NCI-H1417 (cell line): ENCODE measurements around the gene CGGBP1.
A peak's percentile ranks its signal among the peaks of the same experiment; 100 is the strongest.
"Not testable (repeated sequence)": the region's sequence is repeated elsewhere in the genome, so short reads cannot be mapped to it uniquely, and the experiment has no call there.

ENCODE experiments used
- DNase-seq, 3 experiments: peaks; one replicate each; lab custom pipeline; 2025; lab: John Stamatoyannopoulos, UW

The CGGBP1 gene

DNA sequence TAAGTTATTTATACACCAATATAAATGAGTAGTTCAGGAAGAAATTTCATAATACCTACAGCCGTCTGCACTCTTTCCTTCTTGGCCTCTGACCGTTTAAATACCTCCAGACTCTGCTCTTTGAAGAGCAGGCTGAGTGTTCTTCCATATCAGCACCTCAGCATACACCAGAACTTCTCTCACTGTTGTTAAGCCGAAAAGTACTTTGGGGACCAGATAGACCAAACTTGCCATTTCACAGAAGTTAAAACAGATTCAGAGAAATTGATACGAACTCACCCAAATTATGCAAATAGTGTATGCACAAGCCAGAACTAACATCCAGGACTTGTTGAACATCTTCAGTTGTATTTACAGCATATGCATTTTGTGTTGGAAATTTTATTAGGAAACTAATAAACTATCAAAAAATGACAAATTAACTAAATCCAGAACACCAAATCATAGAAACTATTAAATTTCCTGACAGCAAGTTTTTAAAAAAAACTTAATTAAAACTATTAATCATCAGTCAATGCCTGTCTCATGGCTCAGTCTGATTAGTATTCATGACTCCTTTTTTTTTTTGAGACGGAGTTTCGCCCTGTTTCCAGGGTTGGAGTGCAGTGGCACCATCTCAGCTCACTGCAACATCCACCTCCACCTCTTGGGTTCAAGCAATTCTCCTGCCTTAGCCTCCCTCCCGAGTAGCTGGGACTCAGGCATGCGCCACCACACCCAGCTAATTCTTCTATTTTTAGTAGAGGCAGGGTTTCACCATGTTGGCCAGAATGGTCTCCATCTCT lies 24.1 kb downstream of the CGGBP1 start:
- DNase-seq: no peak

GRCh38 chr3:88033808-88034207 lies 25.0 kb downstream of the CGGBP1 start:
- no peak for DNase-seq

- DNase-seq: no peak
These were observed 25.7 kb downstream of the CGGBP1 start for GRCh38 chr3:88033079-88033478.

DNA sequence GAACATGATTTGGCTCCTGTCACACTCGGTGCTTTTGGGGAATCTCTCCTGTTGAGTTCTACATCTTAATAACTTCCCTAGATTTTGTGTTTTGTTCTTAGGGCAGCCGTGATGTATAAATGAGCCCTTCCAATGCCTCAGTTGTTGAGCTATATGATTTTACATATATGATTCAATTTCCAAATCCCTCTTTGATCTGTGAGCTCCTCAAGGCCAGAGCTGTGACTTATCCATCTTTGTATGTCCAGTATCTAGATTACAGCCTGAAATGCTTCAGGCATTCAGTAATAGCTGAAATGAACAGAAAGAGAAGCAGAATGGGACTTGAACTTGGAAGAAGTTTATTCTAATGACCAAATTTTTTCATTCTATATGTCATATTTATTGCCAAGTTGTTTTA lies 26.6 kb downstream of the CGGBP1 start:
- no peak for DNase-seq

DNA sequence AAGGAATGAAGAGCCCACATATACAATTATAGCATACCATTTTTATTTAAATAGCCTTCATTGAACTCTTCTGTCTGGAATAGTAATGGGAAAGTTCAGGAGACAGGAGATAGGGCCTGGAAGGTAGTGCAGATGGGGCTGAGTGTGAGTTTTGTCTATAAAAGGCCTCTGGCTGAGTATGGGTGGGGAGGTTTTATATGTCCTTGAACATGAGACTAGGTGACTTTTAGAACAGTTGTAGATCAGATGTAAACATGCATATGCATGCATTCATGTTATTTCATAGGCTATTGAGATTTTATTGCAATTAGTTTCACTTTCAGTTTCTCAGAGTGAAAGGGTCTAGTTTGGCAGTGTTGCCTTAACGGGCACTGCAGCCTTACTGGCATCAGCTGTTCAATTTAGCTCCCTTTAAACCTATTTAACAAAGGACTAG lies 27.1 kb downstream of the CGGBP1 start:
- DNase-seq: peak; percentile 27 to 74 (median 44)

GRCh38 chr3:88030210-88030609 lies 28.6 kb downstream of the CGGBP1 start:
- DNase-seq: no peak

GRCh38 chr3:88028876-88029275 lies 29.9 kb downstream of the CGGBP1 start:
- DNase-seq: no peak

DNA sequence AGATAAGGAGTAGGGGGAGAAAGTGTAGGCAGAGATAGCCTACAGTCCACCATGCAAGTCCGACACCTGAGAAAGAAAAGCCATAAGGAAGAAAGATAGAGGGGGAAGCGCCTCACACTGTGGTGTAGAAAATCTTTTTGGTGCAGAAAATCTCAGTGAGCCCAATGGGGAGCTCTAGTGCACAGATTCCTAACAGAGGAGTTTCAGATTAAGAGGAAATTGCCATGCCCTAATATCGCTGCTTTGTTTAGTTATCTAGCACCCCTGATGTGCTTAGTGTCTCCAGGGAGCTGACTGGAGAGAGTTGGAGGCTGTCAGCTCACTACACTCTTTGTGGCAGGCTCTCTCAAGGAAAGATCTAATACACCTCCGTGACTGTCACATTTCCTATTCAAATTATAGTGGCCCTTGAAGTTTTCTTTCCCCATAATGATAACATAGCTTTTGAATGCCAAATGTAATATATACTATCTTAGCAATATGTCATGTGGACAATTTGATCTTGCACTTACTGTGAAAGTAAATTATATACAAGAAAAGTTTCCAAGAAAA lies 33.7 kb downstream of the CGGBP1 start:
- DNase-seq: peak in 1 of 3 experiments; percentile 9

DNA sequence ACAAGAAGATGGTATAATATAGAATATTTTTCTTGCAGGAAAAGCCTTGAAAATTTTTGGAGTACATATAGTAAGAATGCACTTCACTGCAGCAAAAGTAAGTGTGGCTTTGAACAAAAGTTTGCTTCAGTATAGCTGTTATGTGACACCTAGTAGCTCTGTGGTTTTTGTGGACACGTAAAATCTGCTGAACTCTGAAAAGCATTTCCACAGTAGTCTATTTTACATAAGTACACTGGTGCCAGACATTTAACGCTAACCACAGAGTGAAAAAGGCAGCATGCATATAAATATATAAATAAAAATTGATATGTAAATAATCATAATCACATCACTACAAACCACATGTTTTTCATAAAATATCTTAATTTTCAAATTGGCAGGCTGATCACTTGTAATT lies 39.8 kb downstream of the CGGBP1 start:
- DNase-seq: no peak

- DNase-seq: not testable (repeated sequence)
These were observed 43.1 kb downstream of the CGGBP1 start for GRCh38 chr3:88015656-88016055.

DNA sequence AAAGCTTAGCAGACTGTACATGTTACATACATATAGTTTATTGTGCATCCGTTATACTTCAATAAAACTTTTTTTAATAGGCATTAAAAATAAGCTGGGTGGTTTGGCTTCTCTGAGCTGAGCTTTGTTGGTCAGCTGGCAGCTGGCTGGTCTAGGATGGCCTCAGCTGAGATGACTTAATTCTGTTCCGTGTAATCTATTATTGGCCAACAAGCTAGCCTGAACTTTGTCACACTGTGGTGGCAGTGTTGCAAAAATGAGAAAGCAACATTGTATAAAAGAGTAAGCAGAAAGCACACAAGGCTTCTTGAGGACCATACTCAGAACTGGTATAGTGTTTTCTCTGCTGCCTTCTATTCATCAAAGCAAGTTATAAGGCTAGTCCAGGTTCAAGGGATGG lies 45.2 kb downstream of the CGGBP1 start:
- no peak for DNase-seq

DNA sequence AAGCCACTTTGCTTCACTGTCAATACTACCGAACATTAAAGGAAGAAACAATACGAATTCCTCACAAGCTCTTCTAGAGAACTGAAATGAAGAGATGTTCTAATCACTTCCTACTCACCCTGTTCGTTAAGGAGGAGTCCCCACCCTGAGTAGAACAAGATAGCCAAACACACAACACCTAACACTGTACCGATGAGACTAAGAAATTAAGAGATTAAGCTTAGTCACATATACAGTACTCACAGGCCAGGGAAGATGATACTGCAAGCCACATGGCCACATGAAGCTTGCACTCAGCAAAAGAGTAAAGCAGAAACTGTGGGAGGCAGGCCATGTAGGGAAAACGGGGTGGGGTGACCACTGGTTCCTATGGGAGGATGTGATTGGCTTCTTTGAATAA lies 48.0 kb downstream of the CGGBP1 start:
- DNase-seq: no peak

DNA sequence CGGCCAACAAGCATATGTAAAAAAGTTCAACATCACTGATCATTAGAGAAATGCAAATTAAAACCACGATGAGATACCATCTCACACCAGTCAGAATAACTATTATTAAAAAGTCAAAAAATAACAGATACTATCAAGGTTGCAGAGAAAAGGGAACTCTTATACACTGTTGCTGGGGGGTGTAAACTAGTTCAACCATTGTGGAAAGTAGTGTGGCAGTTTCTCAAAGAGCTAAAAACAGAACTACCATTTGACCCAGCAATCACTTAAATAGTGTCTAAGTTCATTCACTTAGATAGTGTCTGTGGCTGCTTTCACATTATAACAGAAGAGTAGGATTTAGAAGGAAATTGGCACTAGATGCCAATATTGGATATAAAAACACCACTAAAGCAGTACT lies 49.7 kb downstream of the CGGBP1 start:
- DNase-seq: no peak

DNA sequence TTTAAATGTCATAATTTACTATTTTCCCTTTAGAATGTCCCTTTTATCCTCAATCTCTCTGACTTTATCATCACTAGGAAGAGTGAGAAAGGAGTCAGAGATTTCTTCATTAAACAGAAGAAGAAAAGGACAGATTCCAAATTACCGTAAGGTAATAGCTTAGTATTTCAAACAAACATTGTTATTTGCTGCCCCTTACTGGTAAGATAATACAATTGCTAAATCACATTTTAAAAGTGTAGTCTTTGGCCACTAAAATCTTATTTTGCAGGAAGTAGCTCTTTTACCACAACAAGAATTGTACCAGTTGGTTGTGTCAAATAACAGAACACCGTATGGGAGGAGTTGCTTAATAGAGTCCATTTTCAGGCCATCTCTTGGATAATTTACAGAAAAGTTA lies 53.7 kb downstream of the CGGBP1 start:
- peak in 1 of 3 experiments; percentile 50 for DNase-seq

- DNase-seq: peak; percentile 16 to 75 (median 29)
These were observed 55.6 kb downstream of the CGGBP1 start for GRCh38 chr3:88003115-88003755.

DNA sequence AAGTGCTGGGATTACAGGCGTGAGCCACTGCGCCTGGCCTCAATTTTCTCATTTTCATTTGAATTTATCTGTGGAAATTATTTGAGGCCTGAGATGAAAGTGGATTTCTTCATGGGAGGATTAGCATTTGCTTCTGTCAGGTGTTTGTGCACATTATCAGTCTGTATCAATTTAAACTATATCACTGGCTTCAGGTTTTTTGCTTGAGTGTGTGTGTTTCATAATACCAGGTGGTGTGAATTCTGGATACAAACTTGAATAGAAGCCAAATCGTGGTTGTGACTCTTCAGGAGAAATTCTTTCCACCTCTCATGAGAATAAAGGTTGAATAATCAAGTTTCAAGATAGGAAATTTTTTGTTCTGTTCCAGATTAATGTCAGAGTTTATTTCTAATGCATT lies 56.4 kb downstream of the CGGBP1 start:
- DNase-seq: no peak
